HCT116 (cell line): ENCODE measurements around the gene RBP2. TPM values are rescaled to one million over a fixed set of nuclear protein-coding genes. Genes with fewer than 3 reads are reported as not detected.

ENCODE experiments used
- ATAC-seq: fragments of 200-7000 bp; cut with Tn5 transposase; 2 replicates; pipeline ENCODE4 v1.9.1; 2020; ENCODE audit warnings: mild to moderate bottlenecking, moderate library complexity
- BruUV-seq: library from RNA; stranded (reverse); fragments of 400-500 nt; replicated peaks from 2 replicates; lab custom pipeline; 2021; lab: Mats Ljungman, UMichigan
- CTCF ChIA-PET: fragments of 300-600 bp; sonication (Branson Sonifier 250); formaldehyde crosslinking; loops from one replicate; lab custom pipeline; 2021; ENCODE audit warnings: antibody characterized with exemption; lab: Charles Lee
- POLR2A ChIA-PET: fragments of 300-600, 350-600 bp; sonication (Branson Sonifier 250); formaldehyde crosslinking; loops from one replicate; lab custom pipeline; 2021; ENCODE audit warnings: antibody characterized with exemption; lab: Charles Lee
- RAD21 ChIA-PET, 2 experiments: fragments of 300-600 bp; sonication (Branson Sonifier 250); formaldehyde crosslinking; loops; one replicate each; lab custom pipeline; 2023; ENCODE audit warnings: low total read pairs in 2 of 2; ENCODE audit not compliant: uncharacterized antibody in 2 of 2, unreplicated experiment in 2 of 2, low non-redundant PET in 1 of 2; lab: Charles Lee
- DNase-seq: peaks from one replicate; pipeline ENCODE4 v3.0.0-alpha.2; 2010; ENCODE audit warnings: low read depth, low spot score
- H2AFZ ChIP-seq: fragments of 200-600 bp; shearing (Covaris generic), sonication (generic); 2 replicates; pipeline ENCODE4 v1.6.1; 2017; ENCODE audit warnings: low read depth, mixed run types, mixed read lengths, antibody characterized with exemption, low read length; ENCODE audit not compliant: poor library complexity, severe bottlenecking
- H3K27ac ChIP-seq: 2 replicates; pipeline ENCODE4 v1.5.1; 2012; ENCODE audit warnings: low read depth, low read length
- H3K27me3 ChIP-seq: fragments of 200-600 bp; sonication (generic); 2 replicates; pipeline ENCODE4 v1.6.1; 2016; ENCODE audit warnings: mixed run types, low read length, mixed read lengths; ENCODE audit not compliant: insufficient read depth
- H3K36me3 ChIP-seq, 2 experiments: fragments of 200-500 bp in 1 of 2; fragments of 200-600 bp in 1 of 2; sonication (Bioruptor generic) in 1 of 2; sonication (generic) in 1 of 2; 2 replicates each; pipeline versions ENCODE4 v1.5.1 to v1.6.1; 2014 to 2016; ENCODE audit warnings: low read length in 2 of 2, inconsistent platforms in 1 of 2, mixed read lengths in 1 of 2, mixed run types in 1 of 2; ENCODE audit not compliant: insufficient read depth in 2 of 2, control insufficient read depth in 1 of 2
- H3K4me1 ChIP-seq, 2 experiments: fragments of 200-600 bp in 1 of 2; sonication (generic) in 1 of 2; 2 replicates each; pipeline versions ENCODE4 v1.5.1 to v1.6.1; 2012 to 2017; ENCODE audit warnings: low read length in 2 of 2, inconsistent platforms in 1 of 2, mild to moderate bottlenecking in 1 of 2, mixed read lengths in 1 of 2, mixed run types in 1 of 2, moderate library complexity in 1 of 2; ENCODE audit not compliant: insufficient read depth in 2 of 2, control insufficient read depth in 1 of 2
- H3K4me2 ChIP-seq: fragments of 200-600 bp; sonication (generic); 2 replicates; pipeline ENCODE4 v1.6.1; 2017; ENCODE audit warnings: mixed run types, low read length, mixed read lengths
- H3K4me3 ChIP-seq, 2 experiments: fragments of 200-600 bp in 1 of 2; sonication (generic) in 1 of 2; replicated peaks in 1 of 2; 2 replicates each; pipeline ENCODE4 v1.5.1; 2011 to 2016; ENCODE audit warnings: low read length in 2 of 2, control low read depth in 1 of 2, low read depth in 1 of 2, mild to moderate bottlenecking in 1 of 2, mixed read lengths in 1 of 2, mixed run types in 1 of 2
- H3K79me2 ChIP-seq: fragments of 200-600 bp; sonication (generic); 2 replicates; pipeline ENCODE4 v1.6.1; 2017; ENCODE audit warnings: mild to moderate bottlenecking, mixed run types, low read length, moderate library complexity, mixed read lengths; ENCODE audit not compliant: insufficient read depth
- H3K9ac ChIP-seq: fragments of 200-600 bp; sonication (generic); 2 replicates; pipeline ENCODE4 v1.6.1; 2016; ENCODE audit warnings: low read length, mixed read lengths
- H3K9me2 ChIP-seq: fragments of 200-600 bp; sonication (generic), shearing (Covaris generic); 2 replicates; pipeline ENCODE4 v1.6.1; 2017; ENCODE audit warnings: mixed run types, mild to moderate bottlenecking, moderate library complexity; ENCODE audit not compliant: insufficient read depth
- H3K9me3 ChIP-seq, 2 experiments: fragments of 200-500 bp in 1 of 2; fragments of 200-600 bp in 1 of 2; sonication (Bioruptor generic) in 1 of 2; sonication (generic) in 1 of 2; 2 replicates each; pipeline ENCODE4 v1.6.1; 2014 to 2017; ENCODE audit warnings: low read length in 2 of 2, mixed read lengths in 2 of 2, inconsistent platforms in 1 of 2, low read depth in 1 of 2, mild to moderate bottlenecking in 1 of 2, mixed run types in 1 of 2, moderate library complexity in 1 of 2; ENCODE audit not compliant: control insufficient read depth in 1 of 2, insufficient read depth in 1 of 2
- H4K20me1 ChIP-seq: fragments of 200-600 bp; sonication (generic), shearing (Covaris generic); 2 replicates; pipeline ENCODE4 v1.6.1; 2017; ENCODE audit warnings: mixed run types, mild to moderate bottlenecking, moderate library complexity; ENCODE audit not compliant: insufficient read depth
- CBX3 ChIP-seq: IDR thresholded peaks from 2 replicates; pipeline ENCODE4 v1.6.1; 2012; ENCODE audit warnings: low read depth
- EGR1 ChIP-seq: IDR thresholded peaks from 2 replicates; pipeline ENCODE4 v1.6.1; 2012; ENCODE audit warnings: low read depth
- FOSL1 ChIP-seq: IDR thresholded peaks from 2 replicates; pipeline ENCODE4 v1.6.1; 2012; ENCODE audit warnings: low read depth
- POLR2A ChIP-seq: IDR thresholded peaks from 2 replicates; pipeline ENCODE4 v1.7.0; 2011; ENCODE audit warnings: borderline replicate concordance; ENCODE audit not compliant: insufficient read depth, insufficient read length; ENCODE audit errors: extremely low read depth
- RAD21 ChIP-seq: IDR thresholded peaks from 2 replicates; pipeline ENCODE4 v1.6.1; 2012; ENCODE audit warnings: low read depth, mild to moderate bottlenecking
- SIN3A ChIP-seq: IDR thresholded peaks from 2 replicates; pipeline ENCODE4 v1.6.1; 2012; ENCODE audit warnings: low read depth
- ZFX ChIP-seq: fragments of 450-650 bp; IDR thresholded peaks from 2 replicates; pipeline ENCODE4 v1.6.1; 2017
- ZNF274 ChIP-seq: fragments of 200-500 bp; sonication (Bioruptor generic); IDR thresholded peaks from 2 replicates; pipeline ENCODE4 v1.6.1; 2014; ENCODE audit warnings: mild to moderate bottlenecking, low read depth, low read length, inconsistent platforms
- intact Hi-C: fragments of 100-400 bp; cut with micrococcal nuclease; formaldehyde crosslinking; loops from 2 replicates; pipeline ENCODE4 v1.10.0; 2022
- total RNA-seq: library from RNA; stranded (reverse); gene quantifications from one replicate; pipeline ENCODE4 v1.2.1, GENCODE V29; 2021; ENCODE audit not compliant: unreplicated experiment
- TF ChIP-seq, protein P1 (sequence below): IDR thresholded peaks from 2 replicates; pipeline ENCODE4 v1.6.1; 2011; ENCODE audit warnings: mild to moderate bottlenecking, low read length, moderate library complexity; ENCODE audit not compliant: insufficient replicate concordance; ENCODE audit errors: extremely low read depth
- TF ChIP-seq, protein P2 (sequence below): IDR thresholded peaks from 2 replicates; pipeline ENCODE4 v1.6.1; 2012; ENCODE audit warnings: low read depth
- TF ChIP-seq, protein P3 (sequence below): IDR thresholded peaks from 2 replicates; pipeline ENCODE4 v1.6.1; 2012
- TF ChIP-seq, protein P4 (sequence below), 3 experiments: fragments of 200-600 bp in 1 of 3; sonication (generic) in 1 of 3; IDR thresholded peaks in 2 of 3; conservative IDR thresholded peaks in 1 of 3; 2 replicates each; pipeline ENCODE4 v1.5.1; 2012 to 2017; ENCODE audit warnings: low read depth in 2 of 3, low read length in 2 of 3, antibody characterized with exemption in 1 of 3, borderline replicate concordance in 1 of 3, control low read depth in 1 of 3, mild to moderate bottlenecking in 1 of 3, mixed read lengths in 1 of 3, mixed run types in 1 of 3, moderate library complexity in 1 of 3; ENCODE audit not compliant: insufficient read depth in 1 of 3

Gene RBP2
- total RNA-seq, 1 experiment from 2014 or later = not detected

DNA sequence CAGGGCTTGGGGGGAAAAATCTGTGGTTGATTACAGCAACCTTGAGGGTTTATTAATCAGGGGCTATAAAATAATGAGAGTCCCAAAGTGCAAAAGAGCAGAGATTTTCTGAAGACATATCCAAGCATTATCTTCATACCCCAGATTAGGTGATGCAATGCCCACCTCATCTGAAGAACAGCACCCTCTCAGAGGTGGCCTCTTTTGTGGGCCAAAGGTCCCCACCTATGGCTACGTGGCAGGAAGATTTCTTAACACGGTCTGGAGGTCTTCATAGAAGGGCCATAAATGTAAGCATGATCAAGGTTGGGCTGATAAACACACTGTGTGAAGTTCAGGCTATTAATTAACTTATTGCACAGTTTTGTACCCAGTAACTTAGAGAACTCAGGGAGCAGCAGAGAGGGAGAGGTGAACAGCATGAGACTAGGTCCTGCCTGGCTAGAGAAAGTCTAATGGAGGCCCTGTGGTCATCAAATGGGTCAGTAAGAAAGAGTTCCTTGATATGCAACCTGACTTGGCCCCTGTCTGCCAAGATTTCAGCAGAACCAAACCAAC is 29.6 kb upstream of the RBP2 start (continued):
- TF ChIP-seq, protein P1, sequence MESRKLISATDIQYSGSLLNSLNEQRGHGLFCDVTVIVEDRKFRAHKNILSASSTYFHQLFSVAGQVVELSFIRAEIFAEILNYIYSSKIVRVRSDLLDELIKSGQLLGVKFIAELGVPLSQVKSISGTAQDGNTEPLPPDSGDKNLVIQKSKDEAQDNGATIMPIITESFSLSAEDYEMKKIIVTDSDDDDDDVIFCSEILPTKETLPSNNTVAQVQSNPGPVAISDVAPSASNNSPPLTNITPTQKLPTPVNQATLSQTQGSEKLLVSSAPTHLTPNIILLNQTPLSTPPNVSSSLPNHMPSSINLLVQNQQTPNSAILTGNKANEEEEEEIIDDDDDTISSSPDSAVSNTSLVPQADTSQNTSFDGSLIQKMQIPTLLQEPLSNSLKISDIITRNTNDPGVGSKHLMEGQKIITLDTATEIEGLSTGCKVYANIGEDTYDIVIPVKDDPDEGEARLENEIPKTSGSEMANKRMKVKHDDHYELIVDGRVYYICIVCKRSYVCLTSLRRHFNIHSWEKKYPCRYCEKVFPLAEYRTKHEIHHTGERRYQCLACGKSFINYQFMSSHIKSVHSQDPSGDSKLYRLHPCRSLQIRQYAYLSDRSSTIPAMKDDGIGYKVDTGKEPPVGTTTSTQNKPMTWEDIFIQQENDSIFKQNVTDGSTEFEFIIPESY = no peak
- TF ChIP-seq ZNF274 (no peak), FOSL1 (no peak)
- TF ChIP-seq, protein P2, sequence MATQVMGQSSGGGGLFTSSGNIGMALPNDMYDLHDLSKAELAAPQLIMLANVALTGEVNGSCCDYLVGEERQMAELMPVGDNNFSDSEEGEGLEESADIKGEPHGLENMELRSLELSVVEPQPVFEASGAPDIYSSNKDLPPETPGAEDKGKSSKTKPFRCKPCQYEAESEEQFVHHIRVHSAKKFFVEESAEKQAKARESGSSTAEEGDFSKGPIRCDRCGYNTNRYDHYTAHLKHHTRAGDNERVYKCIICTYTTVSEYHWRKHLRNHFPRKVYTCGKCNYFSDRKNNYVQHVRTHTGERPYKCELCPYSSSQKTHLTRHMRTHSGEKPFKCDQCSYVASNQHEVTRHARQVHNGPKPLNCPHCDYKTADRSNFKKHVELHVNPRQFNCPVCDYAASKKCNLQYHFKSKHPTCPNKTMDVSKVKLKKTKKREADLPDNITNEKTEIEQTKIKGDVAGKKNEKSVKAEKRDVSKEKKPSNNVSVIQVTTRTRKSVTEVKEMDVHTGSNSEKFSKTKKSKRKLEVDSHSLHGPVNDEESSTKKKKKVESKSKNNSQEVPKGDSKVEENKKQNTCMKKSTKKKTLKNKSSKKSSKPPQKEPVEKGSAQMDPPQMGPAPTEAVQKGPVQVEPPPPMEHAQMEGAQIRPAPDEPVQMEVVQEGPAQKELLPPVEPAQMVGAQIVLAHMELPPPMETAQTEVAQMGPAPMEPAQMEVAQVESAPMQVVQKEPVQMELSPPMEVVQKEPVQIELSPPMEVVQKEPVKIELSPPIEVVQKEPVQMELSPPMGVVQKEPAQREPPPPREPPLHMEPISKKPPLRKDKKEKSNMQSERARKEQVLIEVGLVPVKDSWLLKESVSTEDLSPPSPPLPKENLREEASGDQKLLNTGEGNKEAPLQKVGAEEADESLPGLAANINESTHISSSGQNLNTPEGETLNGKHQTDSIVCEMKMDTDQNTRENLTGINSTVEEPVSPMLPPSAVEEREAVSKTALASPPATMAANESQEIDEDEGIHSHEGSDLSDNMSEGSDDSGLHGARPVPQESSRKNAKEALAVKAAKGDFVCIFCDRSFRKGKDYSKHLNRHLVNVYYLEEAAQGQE = no peak
- TF ChIP-seq, protein P3, sequence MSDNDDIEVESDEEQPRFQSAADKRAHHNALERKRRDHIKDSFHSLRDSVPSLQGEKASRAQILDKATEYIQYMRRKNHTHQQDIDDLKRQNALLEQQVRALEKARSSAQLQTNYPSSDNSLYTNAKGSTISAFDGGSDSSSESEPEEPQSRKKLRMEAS = no peak

DNA sequence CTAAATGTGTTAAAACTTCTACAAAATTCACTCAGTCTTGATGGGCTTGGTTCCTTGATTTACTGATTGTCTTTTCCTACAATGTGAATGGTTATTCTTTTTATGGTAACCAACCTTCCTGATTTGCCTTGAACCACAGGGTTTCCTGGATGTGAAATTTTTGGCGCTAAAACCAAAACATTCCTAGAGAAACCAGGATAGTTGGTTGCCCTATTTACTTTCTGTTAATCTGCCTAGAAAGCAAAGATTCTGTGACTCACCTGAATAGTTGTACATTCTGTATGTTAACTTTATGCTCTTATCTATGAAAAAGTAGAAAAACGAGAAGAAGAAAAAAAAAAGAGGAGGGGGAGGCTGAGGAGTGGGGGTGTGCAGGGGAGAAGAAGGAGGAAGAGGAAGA is 23.2 kb upstream of the RBP2 start:
- Histone ChIP-seq H3K9ac (no peak overlapping the region), H3K4me1 (no peaks in the 10 kb centered on the region), H3K36me3 (no peaks in the 10 kb centered on the region), H4K20me1 (no peaks in the 10 kb centered on the region), H2AFZ (no peak overlapping the region), H3K4me2 (no peak overlapping the region), H3K27ac (no peak overlapping the region), H3K27me3 (no peaks in the 10 kb centered on the region), H3K9me2 (no peaks in the 10 kb centered on the region), H3K4me3 (no peak overlapping the region), H3K9me3 (no peaks in the 10 kb centered on the region), H3K79me2 (no peaks in the 10 kb centered on the region)
- POLR2A ChIA-PET = no interaction called here
- intact Hi-C loops = no loop called here
- CTCF ChIA-PET = no interaction called here
- BruUV-seq = no TSS peak
- no peak for DNase-seq
- RAD21 ChIA-PET = no interaction called here
- ATAC-seq = no peak
- TF ChIP-seq RAD21 (no peak), EGR1 (no peak), ZFX (no peak), SIN3A (no peak), FOSL1 (no peak), POLR2A (no peak), CBX3 (no peak)
- TF ChIP-seq, protein P1 = no peak
- TF ChIP-seq, protein P4, sequence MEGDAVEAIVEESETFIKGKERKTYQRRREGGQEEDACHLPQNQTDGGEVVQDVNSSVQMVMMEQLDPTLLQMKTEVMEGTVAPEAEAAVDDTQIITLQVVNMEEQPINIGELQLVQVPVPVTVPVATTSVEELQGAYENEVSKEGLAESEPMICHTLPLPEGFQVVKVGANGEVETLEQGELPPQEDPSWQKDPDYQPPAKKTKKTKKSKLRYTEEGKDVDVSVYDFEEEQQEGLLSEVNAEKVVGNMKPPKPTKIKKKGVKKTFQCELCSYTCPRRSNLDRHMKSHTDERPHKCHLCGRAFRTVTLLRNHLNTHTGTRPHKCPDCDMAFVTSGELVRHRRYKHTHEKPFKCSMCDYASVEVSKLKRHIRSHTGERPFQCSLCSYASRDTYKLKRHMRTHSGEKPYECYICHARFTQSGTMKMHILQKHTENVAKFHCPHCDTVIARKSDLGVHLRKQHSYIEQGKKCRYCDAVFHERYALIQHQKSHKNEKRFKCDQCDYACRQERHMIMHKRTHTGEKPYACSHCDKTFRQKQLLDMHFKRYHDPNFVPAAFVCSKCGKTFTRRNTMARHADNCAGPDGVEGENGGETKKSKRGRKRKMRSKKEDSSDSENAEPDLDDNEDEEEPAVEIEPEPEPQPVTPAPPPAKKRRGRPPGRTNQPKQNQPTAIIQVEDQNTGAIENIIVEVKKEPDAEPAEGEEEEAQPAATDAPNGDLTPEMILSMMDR (IDR thresholded peaks at IDR 0.05 in 2 of 3, conservative IDR thresholded peaks at IDR 0.05 in 1 of 3; ENCODE audit: borderline replicate concordance in 1 of 3, insufficient read depth in 1 of 3, low read depth in 2 of 3, low read length in 2 of 3) = no peak
